Stimulated activated naive CD4-positive, alpha-beta T cell treated with Interleukin-2 at 50 U/mL for 16 hours (primary cell): ENCODE results near the gene JMJD7.

Experiments used
- DNase-seq: peaks from one replicate; lab custom pipeline; 2025; lab: John Stamatoyannopoulos, UW

The JMJD7 gene

DNA sequence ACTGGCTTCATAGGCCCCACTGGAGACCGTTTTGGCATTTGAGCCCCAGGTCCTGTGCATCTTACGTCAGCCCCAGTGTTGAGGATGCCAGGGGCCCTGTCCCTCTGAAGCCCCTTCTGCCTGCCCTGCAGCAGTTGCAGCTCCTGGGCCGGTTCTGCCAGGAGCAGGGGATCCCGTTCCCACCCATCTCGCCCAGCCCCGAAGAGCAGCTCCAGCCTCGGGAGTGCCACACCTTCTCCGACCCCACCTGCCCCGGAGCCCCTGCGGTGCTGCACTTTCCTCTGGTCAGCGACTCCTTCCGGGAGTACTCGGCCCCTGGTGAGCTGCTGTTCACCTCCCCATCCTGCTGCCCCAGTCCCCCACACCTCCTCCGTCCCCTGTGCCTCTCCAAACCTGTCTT lies 19.3 kb downstream of the JMJD7 start:
- no peak for DNase-seq

DNA sequence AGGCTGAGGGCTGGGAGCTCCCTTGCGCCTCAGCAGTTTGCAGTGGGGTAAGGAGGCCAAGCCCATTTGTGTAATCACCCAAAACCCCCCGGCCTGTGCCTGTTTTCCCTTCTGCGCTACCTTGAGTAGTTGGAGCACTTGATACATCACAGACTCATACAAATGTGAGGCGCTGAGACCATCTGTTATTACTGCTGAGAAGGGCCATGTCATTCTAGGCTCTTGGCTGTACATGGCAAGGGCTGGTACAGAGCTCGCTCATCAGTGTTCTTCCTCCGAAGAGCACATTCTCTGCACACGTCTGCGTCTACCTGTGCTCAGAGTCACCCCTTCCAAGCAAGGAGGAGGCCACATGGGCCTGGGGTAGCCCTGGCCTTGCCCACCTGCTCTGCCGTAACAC lies 20.1 kb downstream of the JMJD7 start:
- no peak for DNase-seq

DNA sequence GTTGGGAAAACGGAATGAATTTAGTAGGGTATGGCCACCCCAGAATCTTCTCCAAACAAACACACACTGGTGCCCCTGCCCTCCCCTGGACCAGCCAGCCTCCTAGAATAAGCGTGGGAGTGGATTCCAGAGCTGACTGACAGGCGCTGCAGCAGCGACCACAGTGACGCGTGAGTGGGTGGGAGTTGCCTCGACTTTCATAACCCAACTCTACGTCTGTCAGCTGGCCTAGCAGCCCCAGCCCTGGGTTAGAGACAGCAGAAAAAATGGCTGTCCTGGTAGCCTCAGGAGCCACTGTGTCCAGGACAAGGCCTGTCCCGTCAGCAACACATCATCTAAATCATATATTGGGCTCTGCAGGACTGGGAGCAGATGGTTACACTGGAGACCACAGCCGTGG lies 20.7 kb downstream of the JMJD7 start:
- DNase-seq: peak; percentile 45

DNA sequence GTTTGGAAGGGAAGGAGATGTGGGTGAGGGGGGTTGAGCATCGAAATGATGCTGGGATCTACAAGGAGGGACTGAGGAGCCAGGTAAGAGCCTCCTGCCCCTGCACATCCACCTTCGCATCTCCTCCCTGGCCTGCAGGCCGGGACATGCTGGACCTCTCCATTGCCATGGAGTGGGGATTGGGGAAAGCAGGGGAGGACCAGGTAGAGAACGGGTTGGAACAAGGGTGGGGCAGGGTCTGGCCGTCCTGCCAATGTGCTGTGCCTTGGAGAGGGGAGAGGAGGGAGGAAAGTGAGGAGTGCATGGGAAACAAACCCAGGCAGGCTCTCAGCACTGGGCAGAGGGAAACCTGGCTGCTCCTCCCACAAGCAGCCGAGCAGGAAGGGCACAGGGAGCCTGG lies 21.3 kb downstream of the JMJD7 start:
- DNase-seq: no peak

DNA sequence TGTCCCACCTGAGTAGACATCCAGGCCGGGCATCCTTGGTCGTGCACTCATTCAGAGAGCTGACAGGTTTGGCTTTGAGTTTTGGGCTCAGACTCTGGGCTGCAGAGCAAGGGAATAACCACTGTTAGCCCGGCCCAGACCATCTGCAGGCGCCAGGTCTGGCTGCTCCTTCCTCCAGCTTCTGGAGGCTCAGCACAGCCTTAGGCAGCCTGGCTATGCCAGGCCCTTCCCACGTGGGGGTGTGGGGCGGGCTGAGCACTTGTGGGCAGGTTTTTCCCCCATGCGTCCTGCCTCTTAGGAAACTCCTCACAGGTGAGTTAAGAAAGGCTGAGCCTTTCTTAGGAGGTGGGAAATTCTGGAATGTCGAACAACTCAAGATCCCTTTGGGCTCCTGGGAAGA lies 22.0 kb downstream of the JMJD7 start:
- no peak for DNase-seq

DNA sequence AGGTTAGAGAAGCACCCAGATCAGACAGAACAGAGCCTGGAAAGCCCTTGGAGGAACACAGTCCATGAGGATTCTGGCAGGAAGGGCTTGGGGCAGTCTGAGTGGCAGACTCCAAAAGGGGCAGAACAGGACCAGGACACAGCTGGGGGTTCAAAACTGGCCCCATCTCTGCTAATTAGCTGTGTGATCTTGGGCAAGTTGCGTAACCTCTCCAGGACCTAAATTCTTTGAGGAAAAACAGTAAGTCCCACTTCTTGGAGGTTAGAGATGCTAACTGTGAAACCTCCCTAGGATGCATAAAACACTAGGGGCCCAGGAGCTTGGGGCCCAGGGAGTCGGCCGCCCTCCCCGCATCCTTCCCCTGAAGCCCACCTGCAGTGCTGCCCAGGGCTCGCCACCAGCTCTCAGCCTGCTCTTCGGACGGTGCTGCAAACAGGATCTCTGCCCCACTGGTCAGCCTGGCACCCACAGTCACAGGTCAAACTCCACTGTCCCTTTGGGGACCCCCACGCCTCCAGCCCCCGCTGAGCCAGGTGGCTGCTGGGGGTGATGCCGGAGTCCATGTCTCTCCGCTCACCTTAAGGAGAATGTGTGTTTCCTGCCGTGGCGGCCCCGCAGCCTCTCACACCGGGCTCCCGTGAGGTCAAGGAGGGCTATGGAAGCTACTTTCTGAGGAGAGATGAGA lies 22.7 kb downstream of the JMJD7 start:
- DNase-seq: no peak

DNA sequence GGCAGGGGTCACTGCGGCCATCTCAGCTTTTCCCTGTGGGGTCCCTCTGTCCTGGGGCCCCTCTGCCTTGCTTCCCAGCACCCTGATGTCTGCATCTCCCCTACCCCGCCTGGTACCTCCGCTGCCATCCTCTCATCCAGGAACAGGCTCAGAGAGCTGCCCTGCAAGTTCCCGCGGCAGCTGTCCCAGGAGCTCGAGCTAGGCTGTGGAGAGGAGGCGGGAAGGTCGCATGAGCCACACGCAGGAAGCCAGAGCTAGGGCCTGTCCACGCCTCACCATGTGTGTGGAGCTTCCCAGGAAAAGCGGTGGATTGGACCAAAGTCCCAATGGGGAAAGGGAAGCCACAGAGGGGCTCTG lies 23.3 kb downstream of the JMJD7 start:
- no peak for DNase-seq

DNA sequence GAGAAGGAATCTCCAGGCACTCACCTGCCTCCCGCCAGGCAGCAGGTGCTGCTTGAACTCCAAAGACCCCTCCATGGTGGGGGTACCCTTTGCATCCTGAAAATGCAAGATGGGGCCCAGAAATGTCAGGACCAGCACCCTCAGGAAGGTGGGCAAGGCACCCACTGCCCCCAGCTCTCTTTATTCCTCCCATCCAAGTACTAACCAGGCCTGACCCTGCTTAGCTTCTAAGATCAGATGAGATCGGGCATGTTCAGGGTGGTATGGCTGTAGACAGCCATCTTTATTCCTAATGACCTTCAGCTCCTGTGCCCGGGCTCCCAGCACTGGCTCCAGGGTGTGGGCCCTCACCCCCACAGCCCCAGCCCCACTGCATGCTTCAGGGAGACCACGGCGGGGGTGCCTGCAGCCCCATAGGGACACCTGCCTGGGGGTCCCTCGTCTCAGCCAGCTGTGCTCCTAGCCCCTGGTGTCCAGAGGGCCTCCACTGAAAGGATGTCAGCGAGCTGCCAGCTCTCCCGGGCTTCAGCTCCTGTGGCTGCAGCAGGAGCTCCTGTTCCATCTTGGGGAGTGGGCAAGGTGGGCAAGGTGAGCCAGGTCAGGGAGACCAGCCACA lies 24.0 kb downstream of the JMJD7 start:
- DNase-seq: no peak

DNA sequence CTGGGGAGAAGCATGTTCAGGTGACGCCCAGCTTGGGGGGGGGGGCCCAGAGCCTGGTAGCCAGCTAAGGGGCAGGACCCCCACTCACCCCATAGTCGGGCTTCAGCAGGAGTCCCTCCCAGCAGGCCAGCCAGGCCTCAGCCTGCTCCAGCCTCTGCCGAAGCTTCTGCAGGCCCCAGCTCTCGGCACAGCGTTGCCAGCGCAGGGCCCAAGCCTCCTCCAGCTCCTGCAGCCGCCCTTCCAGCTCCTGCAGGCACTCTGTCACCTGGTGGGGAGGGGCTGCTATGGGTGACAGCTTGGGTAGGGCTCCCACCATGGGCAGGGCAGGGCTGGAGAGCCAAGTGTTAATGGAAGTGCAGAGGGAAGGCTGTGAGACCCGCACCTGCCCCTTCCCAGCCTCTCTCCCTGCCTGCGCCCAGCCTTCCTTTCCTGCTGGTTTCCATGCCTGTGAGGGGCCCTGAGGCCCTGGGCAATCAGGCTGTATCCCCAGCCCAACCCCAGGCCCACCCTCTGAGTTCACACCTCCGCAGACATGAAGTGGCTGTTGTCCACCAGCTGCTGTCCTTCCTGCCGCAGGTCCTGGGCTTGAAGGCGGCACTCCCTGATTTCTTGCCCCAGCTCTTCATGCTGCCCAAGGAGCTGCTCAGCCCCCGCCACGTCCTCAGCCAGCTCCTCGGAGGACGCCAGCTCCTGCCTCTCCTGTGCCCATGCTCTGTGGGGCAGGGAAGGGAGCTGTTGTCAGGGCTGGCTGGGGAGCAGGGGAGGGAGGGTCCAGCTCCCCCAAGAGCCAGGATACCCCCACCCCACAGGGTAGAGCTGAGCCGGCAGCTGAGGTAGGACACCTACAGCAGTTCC lies 25.1 kb downstream of the JMJD7 start:
- no peak for DNase-seq

DNA sequence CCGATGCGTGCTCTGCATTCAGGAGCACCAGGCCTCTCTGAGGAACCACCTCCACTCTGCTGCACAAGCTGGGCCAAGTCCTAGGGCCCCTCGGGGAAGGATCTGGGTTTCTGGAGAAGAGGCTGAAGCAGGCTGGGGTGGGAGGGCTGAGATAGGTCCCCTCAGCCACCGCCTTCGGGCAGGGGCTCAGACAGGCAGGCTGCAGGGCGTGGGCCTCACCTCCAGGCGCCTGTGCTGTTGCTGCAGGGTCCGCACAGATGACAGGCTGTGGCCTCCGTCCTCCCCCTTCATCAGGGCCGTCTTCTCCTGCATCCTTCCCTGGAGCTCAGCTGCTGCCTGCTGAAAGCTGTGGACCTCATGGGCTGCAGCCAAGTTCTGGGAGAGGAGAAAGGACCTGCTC lies 25.9 kb downstream of the JMJD7 start:
- DNase-seq: no peak

DNA sequence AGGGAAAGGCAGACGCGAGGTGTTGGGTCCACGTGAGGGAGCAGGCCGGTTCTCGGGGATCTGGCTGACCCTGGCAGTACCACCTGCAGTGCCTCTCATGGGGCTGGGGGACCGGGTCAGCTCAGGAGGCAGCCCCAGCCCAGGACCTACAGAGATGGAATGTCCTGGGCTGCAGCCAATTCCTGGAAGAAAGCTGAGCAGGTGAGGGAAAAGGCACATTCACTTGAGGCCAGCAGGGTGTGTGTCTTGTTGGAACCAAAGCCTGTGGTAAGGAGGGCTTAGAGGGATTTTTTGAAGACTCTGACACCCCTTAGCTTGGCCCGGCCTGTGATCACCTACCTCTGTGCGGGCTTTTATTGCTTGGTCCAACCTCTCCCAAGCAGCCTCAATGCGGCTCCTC lies 26.6 kb downstream of the JMJD7 start:
- DNase-seq: no peak

DNA sequence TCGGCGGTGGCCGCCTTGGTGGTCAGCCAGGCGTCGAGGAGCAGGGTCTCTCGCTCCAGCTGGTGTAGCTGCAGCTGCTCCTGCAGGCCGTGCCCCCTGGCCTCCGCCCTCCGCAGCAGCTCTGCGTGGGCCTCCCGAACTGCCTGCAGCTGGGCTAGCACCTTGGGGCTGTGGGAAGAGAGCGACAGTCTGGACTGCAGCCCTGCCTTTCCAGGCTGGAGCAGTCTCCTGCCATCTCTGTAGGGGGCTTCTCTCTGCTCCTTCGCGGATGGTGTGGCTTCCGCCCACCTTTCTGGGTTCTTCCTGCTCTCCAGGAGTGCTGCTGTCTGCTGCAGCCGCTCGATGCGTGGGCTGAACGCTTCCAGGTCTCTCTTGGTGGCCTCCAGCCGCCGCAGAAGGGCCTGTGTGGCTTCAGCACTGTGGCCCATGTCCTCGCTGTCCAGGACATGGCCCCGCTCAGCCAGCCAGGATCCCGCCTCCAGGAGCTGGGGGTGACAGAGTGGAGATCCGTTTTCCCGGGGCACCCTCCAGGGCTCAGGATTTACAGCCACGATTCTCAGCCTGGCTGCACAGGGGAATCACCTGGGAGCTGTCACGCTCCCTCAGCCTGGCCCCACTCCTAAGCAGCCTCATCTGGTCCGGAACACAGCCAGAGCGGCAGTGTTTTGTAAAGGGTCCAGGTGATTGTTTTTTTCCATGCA lies 27.5 kb downstream of the JMJD7 start:
- DNase-seq: no peak

DNA sequence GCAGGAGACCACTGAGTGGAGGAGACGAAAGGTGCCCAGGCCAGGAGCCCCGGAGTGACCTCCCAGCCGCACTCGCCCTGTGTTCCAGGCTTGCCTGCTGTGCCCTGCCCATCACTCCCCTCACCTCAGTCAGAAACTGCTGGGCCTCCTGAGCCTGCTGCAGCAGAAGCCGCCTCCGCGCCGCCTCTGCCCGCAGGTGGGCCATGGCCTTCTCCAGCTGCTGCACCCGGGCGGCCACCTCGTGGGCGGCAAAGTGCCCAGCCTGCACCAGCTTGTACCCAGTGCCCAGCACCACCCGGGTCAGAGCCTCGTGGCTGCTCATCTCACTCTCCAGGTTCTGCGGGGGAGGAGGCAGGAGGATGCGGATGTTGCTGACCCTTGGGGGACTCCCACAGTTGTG lies 28.4 kb downstream of the JMJD7 start:
- DNase-seq: no peak

DNA sequence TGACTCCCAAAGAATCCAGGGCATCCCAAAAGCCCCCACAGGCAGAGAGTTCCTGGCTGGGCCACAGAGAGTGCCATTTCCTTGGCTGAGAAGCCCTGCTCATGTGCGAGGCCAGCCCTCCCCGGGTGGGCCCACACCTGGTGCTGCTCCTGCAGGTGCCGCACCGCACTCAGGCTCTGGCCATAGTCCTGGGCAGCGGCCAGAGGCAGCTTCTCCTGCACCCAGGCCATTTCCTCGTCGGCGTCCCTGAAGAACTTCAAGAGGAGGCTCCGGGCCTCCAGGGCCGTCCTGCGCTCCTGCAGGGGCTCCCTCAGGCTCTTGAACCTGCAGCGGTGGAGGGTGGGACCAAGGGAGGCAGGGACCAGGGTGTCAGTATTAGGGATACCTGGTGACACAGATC lies 28.8 kb downstream of the JMJD7 start:
- no peak for DNase-seq

DNA sequence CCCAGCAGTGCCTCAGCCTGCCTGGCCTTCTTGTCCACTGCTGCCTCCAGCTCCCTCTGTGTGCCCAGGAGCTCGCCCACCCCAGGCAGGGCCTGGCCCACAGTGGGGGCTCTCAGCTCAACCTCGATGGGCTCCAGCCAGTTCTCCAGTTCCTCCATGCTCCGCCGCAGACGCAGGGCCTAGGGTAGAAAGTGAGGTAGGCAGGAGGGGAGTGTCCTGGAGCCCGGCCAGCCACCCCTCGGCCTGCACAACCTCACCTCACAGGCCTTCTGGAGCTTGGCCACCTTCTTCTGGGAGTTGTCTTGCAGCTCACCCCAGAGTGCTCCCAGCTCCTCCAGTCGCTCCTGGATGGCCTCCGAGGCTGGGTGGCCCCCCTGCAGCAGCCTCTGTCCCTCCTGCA lies 29.4 kb downstream of the JMJD7 start:
- DNase-seq: no peak

DNA sequence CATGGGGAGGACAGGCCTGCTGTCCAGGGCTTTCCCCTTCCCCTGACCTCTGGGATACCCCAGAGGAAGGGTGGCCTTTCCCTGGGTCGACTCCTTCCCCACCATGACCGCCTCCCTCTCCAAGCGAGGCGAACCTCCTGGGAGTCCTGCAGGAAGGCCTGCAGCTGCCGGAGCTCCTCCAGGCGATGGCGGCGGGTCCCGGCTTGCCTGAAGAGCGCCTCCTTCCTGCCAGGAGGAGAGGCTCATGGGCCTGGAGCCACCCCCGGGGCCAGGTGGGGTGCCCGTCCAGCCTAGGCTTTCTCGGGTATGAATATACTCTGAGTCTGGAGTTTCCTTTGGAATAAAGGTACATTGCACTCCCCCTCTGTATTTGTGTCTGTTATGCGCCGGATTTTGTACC lies 30.9 kb downstream of the JMJD7 start:
- no peak for DNase-seq

DNA sequence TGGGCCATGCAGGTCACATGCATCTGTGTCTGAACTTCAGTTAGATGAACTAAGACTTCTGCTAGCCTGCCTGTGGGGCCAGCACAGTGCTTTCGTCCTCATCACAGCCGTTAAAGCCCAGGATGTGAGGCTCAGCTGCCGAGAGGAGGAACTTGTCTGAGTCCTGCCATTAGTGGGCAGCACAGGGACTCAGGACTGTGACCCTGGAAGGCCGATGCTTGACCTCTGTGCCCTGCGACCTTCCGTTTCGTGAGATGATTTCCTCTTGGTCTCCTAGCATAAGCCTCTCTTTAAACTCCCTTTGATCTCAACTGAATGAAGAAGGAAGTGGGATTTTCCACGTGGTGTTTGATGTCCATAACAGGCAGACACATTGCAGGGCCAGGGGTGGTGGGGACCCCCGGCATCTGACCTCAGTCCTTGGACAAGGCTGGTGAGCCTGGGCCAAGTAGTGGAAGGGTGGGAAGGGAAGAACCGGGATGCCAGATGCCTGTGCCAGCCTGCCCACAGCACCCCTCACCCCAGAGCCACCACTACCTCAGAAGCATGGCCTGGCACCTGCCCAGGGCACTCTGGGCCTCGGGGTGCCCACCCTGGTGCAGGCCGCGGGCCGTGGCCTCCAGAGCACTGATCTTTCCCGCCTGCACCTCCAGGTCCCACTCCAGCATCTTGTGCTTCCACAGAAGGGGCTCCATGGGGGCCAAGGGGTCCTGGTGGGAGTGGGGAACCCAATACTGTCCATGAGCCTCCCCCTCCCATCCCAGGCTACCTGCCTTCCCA lies 32.3 kb downstream of the JMJD7 start:
- DNase-seq: no peak

DNA sequence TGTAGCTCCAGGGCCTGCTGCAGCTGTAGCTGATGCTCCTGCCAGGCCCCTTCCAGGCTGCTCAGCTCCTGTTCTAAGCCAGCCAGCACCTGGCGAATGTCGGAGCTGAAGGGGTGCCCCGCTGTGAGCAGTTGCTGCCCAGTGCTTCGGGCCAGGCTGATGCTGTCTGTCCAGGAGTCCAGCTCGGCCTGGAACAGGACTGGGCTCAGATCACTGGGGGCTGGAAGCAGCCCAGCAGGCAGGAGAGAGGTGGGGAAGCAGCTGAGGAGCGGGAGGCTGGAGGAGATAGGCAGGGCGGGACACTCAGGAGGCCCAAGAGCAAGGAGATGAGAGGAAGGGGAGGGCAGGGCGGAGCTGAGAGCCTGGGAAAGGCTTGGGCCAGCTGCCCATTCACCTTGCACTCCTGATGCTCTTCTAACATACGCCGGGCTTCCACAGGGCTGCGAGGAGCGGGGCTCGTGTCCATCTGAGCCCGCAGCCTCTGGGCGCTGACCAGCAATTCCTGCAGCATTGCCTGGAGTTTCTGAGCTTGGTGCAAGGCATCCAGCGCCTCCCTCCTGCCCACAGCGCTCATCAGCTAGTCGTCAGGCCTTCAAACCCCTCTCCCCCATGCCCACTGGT lies 34.0 kb downstream of the JMJD7 start:
- no peak for DNase-seq

DNA sequence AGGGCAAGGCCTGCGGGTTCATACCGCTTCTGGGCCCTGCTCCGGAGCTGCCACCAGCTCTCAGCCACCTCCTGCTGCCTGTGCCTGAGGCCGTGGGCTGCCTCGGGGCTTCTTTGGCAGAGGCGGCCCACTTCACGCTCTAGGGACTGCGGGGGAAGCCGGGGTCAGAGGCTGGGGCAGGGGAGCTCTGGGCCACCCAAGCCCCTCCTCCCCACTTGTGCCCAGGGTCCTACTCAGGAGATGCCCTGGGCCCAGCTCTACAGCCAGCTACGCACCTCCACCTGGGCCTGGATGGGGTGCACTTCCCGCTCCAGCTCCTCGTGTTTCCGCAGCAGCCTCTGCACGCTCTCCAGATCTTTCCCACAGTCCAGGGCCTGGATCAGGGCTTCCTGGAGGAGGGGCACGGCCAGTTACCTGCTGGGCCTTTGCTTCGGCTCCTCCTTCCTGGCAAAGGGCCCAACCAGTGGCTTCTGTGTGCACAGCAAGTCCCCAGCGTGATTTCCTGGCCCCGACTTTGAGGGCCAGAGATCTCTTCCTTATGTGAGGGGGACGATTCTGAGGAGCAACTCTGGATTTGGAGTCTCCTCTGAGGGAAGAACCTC lies 34.7 kb downstream of the JMJD7 start:
- DNase-seq: no peak

DNA sequence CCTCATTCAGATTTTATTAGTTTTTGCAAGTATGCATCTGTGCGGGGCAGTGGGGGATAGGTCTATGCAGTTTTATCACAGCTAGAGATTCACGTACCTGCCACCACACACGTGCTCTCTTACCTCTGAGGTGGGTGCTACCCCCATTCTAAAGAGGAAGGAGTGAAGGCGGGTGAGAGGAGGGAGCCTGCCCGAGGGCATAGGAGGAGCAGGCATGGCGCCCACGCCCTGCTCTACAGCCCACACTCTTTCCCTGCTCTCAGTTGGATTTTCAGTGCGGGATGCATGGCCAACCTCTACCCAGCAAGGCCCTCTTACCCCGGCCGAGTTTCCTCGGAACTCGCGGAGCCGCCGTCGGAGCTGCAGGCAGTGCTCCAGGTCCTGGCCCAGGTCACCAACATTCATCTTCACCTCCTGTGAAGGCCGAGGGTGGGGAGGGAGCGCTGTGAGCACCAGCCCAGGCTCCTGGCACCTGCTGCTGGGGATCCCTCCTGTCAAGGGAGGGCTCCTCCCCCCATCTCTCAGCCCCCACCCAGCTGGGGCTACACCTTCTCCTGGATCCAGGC lies 37.7 kb downstream of the JMJD7 start:
- no peak for DNase-seq

DNA sequence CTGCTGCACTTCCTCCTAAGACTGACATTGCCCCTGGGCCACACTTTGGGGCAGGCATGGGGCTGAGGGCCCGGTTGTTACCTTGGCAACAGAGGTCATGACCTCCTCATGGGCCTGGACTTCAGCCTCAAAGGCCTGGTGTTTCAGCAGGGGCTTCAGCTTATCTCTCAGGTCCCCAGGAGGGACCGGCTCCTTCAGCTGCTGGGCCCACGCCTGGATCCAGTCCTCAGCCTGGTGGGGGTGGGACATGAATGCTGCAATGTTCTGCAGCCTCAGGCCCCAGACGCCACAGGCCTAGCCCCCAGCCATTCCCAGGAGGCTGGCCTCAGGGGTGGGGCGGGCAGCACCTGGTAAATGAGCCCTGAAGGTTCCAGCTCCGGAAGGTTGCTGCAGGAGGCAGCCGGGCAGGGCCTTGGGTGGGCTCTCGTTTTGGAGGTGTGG lies 38.4 kb downstream of the JMJD7 start:
- DNase-seq: no peak
